HL-60/S4 (cell line): Measurements from ENCODE around the gene COL13A1.

Experiments
- in situ Hi-C: fragments of 300-500 bp; cut with MboI; formaldehyde crosslinking; loops from 2 replicates; pipeline ENCODE4 v1.14.3; 2022; ENCODE audit warnings: low sequenced_read_pairs

The COL13A1 gene

DNA sequence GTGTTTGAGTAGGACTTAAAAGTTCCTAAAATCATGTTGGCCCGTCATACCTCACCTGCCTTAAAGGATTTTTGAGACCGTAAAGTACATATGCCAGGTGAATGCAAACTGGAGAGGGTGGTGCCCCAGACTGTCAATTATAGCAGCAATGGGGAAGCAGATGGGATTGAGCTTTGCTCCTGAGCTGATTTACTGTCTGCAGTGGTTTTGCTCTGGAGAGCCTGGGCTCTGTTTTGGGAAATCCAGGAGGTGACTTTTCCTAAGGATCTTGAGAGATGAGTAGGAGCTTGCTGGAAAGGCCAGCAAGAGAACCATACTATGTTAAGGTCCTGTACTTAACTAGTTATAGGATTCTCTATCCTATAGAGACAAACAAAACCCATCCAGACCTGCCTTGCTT, 43.0 kb downstream of the COL13A1 start:
- in situ Hi-C loops: no loop called here

DNA sequence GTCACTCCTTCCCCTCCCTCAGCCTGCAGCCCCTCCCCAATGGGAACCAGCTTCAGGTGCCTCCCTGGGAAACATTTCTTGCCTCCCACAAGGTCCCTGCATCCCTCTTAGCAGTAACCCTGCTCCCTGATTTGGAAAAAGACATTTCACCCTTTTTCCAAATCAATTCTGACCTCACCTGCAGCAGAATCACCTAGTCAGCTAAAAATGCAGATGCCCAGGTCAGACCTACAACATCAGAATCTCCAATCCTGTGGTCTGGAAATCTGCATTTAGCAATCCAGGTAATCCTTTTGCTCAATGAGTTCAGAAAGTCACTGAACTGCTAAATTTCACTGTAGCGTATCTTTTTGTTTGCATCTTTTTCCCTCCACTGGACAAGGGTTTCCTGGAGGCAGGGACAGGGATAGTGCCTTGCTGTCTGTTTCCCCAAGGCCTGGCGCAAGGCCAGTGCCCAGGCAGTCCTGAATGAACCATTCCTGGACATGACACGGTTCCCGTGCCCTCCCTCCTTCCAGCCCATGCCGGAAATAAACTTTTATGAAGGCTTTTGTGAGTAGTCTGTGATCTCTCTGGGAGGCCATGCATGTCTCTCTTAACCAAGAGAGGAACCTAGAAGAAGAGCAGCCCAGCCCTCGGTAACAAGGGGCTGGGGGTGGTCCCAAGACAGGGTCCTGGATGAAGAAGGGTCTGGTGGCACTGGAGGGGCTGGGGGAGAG, 44.0 kb downstream of the COL13A1 start:
- in situ Hi-C loops: no loop called here

DNA sequence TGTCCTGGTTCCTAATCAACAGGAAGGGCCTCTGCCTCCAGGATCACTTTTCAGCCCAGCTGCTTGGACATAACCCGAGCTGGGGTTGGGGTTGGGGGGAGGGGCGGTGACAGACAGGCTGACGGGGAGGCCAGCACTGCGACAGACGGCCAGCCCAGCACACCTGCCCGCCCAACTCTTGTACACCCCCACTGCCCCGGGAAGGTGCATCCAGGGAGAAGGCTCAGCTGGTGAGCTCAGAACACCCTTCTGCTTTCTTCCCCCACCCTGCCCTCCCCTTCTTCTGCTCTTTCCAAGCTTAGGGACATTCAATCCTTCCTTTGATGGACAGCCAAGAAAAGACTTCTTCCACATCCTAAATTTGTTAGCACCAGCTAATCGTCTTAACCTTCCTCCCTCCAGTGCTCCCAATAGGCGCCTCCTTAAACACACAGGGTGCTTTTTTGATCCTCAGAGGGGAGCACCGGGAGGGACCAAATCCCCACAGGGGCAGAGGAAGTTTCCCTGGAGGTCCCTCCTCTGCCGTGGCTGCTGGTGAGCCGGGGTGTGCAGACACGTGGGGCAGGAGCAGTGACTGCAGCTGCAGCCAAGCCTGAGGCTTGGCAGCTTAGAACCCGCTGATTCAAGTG, 44.7 kb downstream of the COL13A1 start:
- in situ Hi-C loops: no loop called here

DNA sequence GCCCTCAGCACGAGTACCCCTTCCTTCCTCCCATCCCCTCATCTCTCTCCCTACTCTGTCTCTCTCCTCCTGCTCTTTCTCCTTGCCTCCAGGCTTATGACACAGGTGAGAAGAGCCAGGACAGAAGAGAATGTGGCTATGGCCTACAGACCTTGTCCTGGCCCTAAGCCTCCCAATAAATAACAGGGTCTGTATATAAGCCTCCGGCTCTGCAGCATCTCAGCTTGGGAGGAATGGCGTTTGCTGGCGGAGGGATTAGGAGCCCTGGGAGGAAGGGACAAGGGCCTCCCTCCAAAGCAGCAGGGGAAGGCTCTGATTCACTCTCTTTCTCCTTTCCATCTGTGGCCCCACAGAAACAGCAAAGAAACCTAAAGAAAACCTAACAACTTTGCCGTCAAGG, 45.8 kb downstream of the COL13A1 start:
- in situ Hi-C loops: no loop called here

DNA sequence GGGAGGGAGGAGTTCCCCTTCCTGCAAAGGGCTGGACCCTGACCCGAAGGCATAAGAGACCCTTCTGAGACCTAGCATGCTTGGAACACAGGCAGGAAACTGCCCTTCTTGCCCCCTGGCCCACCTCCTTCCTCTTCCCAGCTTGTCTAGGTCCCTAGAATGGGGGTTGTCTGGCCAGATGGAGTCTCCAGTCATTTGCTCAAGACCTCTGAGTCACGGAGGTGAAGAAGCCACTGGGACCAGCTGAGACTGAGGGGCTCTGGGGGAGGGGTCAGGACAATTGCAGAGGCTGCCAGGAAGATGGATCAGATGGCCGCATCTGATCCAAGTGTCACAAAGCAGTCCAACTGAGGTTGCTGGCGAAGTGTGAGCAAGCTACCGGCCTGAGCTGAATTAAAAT, 46.2 kb downstream of the COL13A1 start:
- in situ Hi-C loops: no loop called here

DNA sequence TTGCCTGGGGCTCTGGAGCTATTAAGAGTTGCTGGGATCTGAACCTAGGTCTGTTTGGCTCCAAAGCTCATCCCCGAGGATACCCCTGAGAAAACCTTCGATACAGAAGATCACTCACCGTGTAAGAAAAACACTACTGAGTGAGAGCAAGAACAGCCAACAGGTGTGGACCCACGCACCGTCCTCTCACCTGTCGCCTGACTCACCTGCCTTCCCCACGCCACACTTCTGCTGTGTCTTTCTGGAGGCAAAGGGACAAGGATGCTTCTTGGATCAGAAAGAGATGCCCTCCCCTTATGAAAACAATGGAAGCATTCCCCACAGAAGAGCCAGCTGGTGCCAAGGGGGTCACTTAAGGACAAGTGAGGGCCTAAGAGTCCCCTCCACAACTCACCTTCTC, 46.7 kb downstream of the COL13A1 start:
- in situ Hi-C loops: no loop called here

DNA sequence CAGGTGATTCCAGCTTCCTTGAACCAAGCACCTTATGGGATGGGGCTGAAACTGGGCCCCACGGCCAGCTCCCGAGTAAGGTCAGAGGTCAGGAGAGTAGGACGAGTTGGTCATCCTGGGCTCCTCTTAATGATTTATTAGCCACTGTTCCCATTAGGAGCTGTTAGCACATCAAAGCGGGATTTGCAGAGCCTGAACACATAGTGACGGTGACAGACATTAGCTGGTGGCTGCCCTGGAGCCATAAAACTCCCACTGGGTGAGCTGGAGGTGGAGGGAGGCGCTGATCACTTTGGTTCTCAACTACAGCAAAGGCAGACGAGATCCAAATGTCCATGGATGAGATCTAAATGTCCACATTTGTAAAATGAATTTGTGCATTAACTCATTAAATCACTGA, 48.1 kb downstream of the COL13A1 start:
- in situ Hi-C loops: no loop called here

DNA sequence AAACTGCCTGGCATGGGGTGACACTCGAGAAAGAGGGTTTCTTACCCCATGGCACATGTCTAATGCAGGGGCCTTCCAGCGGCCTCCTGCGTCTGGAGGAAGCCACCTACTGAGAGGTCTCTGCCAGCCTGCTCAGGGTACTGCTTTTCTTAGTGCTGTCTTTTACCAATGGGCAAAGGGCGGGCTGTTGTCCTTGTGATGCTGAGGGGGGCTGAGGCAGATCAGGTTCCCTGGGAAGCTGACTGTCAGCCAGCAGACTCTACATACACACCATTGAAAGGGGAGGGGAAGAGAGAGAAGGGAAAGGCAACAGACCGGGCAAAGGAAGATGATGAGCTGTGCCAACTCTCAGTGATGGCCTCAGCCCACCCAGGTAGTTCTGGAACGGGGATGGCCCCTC, 48.7 kb downstream of the COL13A1 start:
- in situ Hi-C loops: no loop called here

DNA sequence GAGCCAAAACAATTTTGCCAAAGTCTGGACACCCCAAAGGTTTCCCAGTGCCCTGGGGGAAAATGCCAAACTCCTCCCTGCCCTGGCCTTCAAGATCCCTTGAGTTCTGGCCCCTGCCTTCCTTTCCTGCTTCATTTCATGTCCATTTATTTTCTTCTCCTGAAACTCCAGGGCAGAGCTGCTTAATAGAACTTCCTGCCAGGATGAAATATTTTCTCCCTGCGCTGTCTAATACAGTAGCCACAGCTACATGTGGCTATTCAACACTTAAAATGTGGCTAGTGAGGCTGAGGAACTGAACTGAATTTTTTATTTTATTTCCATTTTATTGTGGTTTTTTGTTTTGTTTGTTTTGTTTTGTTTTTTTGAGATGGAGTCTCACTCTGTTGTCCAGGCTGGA, 49.6 kb downstream of the COL13A1 start:
- in situ Hi-C loops: no loop called here

DNA sequence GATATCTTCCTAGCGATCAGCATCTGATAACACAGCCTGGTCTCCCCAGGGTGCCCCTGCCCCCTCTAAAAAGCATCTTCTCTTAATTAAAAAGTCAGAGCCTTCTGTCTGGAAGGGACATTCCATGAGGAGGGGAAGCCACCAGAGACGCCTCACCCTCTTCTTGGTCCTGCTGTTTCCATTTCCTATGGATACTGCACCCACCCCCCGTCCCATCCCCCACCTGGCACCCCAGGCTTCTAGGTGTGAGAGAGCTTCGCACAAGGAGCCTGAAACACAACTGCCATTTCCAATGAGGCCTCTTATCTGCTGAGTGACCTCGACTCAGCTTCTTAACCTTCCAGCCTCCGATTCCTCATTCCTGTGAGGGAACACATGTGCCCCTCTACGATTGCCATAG, 51.4 kb downstream of the COL13A1 start:
- in situ Hi-C loops: no loop called here

DNA sequence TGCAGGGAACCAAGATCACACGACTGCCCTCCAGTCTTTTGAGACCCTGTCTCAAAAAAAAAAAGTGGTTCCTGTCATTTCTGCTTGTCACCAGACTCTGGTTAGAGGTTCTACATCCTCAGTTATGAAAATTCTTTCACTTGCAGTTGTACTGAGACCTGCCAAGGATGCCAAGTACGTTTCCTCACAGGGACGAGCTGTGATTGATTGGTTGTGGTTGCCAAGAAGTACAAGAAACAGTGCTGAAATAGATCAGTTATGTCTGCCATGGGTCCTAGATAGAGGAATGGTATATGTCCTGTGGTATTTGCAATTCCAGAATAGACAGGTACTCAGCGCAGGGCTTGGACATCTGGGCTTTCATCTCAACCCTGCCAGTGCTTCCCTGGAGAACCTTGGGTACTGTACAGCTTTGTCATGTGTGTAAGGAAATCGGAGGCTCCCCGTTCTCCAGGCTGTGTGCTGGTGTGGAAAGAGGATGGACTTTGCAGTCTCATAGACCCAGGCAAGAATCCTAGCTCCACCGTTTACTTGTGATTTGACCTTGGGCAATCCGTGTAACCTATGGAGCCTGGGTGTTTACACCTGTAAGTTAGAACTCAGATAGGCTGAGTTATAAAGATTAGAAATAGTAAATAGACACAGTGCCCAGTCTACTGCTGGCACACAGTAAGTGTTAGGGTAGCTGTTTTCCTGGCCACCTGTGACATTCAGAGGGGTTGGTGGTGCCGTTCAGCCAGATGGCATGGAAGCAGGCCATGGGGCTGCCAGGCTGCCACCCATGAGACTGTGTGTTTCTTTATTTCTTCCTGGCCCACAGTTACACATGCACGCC, 53.0 kb downstream of the COL13A1 start:
- in situ Hi-C loops: no loop called here

DNA sequence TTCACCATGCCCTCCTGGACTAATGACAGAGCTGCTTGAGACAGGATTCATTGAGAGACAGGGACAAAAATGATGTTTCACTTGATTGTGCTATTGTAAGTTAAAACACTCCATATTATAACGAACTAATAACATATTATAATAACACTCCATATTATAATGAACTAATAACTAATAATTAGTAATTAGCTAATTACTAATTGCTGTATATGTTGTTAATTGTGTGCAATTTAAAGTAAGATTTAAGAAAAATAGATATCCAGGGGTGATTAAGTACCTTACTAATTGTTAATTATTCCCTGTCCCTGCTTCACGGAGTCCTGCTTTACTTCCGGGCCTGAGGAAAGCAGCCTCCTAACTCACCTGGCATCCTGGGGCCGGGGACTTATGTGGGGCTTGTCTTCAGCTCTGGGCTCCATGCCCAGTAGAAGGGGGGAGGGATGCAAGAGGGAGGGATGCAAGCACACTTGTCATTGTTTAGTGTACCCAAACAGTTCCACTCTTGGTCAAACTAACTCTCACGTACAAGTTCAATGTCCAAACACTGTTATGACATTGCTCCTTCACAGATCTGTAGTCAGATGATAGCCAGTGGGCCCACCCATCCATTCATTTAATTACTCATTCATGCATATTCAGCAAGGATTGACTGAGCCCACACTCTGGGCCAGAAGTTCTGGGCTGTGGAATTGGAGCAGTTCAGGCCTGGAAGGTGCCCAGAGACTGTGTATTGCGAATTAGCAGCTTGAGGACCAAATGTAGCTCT, 53.8 kb downstream of the COL13A1 start:
- in situ Hi-C loops: no loop called here

DNA sequence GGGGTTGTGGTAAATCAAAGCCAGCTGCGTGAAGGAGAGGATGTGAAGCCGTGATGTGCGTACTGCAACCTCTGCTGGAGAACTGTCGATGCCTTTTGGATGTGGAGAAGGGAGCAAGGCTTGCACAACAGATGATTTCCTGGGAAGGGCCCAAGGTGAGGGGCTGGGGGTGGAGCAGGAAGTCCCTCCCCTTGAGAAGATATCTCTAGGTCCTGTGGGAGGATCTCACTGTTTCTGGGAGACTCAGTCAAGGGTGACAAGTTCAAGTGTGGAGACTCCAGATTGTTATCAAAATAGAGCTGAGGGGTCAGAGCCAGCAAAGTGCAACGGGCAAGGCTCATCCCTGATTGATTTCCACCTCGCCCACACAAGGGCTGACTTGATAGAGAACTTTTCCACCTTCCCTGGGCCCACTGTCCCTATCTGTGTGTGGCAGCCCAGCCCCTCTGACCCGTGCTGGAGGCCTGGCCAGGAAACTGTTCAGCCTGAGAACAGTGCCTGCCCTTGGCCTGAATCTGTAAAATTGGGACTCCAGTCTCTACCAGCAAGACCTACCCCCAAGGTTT, 55.0 kb downstream of the COL13A1 start:
- in situ Hi-C loops: no loop called here

DNA sequence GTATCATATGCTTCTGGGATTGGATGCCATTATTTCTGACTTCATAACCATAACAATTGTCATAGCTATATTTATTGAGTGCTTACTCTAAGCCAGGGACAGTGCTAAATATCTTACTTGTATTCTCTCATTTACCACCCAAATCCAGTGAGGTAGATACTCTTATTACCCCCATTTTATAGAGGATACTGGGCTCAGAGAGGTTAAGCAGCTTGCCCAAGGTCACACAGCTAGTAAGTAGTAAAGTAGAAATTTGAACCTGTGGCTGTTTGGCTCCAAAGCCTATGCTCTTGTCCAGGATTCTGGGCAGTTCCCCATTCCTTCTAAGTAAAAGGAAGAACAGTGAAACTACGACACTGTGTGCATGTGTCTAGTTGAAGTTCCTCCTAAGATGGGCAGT, 56.5 kb downstream of the COL13A1 start:
- in situ Hi-C loops: no loop called here

DNA sequence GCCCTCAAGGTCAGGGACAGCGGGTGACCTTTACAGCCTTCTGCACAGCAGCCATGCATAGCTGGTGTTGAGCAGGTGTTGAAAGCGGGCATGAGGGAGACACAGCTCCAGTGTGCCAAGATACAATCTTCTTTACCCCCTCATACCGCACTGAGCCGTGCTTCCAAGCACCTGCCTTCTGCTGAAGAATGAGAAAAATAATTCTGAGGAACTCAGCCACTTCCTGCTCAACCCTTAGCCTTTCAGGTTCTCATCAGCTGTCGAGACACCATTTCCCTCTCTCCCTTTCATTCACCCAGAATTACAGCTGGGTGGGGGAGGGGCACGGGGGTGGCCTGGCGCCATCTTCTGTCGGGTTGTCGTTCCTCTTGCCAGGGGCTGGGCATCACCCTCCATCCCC, 58.6 kb downstream of the COL13A1 start:
- in situ Hi-C loops: no loop called here

DNA sequence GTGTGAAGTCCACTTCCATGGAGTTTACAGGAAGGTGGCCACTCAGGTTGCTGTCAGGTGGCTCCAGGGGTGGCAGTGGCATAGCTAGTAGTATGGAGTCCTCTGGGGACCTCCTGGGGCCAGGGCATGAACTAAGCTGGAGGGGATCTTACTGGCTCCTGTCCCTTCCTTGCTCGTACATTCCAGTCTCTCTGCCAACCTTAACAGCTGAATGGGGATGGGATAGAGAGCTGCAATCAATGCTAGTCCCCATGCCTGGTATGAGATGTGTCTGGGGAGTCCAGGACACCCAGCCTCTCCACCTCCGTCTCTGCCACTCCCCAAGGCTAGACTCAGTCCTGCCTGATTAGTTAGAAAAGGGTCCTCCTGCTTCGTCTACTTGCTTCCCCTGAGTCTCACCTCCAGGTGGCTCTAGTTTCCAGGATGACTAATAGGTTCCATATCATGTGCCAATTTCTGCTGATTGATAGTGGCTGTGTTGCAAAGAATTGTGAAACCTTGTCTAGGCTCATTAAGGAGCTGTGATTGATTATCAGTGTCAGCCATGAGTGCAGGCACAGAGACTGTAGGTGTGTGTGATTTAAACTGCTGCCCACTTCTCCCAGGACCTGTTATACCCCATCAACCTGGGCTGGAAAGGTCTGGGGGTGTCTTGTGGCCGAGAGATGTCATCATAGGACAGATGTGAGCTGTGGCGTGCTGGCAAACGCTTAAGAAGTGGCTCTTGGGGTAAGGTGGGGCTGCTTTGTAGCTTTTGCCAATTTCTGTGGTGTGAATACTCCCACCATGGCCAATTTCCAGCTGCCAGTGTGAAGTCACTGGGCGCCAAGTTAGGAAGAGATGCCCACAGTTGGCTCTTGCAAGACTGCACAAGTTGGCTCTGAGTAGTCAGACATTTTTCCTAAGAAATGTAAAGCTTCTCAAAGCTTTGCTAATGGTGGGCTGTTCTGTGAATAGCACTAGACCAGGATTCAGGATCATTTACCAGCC, 59.8 kb downstream of the COL13A1 start:
- in situ Hi-C loops: no loop called here

DNA sequence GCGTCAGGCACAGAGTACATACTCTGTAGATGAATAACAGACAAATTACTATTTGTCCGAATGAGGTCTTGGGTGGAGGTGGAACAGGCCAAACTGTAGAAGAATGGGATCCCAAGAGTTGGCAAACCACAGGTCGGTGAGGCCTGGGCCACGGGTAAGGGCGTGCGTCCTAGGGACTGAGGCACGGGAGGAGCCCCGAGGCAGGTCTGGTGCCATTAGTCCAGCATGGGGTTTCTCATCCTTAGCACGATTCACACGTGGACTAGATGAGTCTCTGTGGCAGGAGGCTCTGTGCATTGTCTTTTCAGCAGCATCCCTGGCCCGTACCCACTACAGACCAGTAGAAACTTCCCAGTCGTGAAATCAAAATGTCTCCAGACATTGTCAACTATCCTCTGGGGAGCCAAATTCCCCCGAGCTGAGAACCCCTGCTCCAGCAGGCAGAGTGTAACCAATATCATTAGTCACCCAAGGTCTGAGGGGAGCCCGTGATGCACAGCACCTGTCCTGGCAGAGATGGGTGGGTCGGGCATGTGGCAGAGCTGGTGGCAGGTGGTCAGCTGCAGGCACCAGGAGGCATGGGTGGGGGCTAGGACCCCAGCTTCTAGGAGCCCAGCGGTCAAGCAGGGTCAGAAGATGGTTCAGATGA, 61.3 kb downstream of the COL13A1 start:
- in situ Hi-C loops: no loop called here

DNA sequence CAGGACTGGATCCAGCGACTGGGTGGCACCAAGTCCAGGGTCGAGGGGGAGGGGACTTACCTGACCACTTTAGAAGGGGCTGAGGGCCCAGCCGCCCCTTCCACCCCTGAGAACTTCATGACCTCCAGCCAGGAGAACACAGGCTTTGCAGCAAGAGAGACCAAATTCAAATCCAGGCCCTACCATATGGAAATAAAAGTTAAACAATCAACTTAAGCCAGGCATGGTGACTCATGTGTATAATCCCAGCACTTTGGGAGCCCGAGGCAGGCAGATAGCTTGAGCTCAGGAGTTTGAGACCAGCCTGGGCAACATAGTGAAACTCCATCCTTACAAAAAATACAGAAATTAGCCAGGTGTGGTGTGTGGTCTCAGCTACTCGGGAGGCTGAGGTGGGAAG, 61.9 kb downstream of the COL13A1 start:
- in situ Hi-C loops: no loop called here

DNA sequence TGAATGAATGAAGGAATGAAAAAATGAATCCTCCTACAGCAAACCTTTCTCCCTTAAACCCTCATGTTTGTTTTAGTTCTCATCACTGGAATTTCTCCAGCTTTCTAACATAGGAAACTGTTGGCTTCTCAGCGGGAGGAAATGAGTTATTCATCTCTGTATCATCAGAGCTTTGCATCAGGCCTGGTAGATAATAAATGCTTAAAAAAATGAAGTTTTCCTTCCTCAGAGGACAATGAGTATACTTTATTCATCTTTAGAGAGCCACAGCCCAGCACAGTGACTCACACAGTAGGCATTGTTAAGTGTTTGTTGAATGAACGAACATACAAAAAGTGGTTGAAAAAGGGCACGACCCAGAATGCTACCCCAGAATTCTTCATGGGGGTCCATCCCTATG, 62.6 kb downstream of the COL13A1 start:
- in situ Hi-C loops: no loop called here
